H1 (cell line): Measurements from ENCODE around the gene KRT24. TPM values are rescaled to one million over a fixed set of nuclear protein-coding genes. Genes with fewer than 3 reads are reported as not detected.

ENCODE experiments used
- CTCF ChIA-PET: fragments of 300-600 bp; sonication (Branson Sonifier 250); formaldehyde crosslinking; loops from one replicate; lab custom pipeline; 2021; ENCODE audit not compliant: partially characterized antibody; lab: Charles Lee
- POLR2A ChIA-PET: fragments of 300-600 bp; sonication (Branson Sonifier 250); formaldehyde crosslinking; loops from one replicate; lab custom pipeline; 2021; ENCODE audit warnings: inconsistent platforms; ENCODE audit not compliant: partially characterized antibody; lab: Charles Lee
- DNase-seq, 2 experiments: peaks; one replicate each; pipeline versions ENCODE4 v3.0.0 to v3.0.0-alpha.2; 2010 to 2022; ENCODE audit warnings: low spot score in 2 of 2, low read depth in 1 of 2, mixed read lengths in 1 of 2
- FAIRE-seq: peaks from 2 replicates; lab custom pipeline; 2011; peaks lifted over from hg19 to GRCh38; lab: Jason Lieb, UNC
- H2AFZ ChIP-seq: 2 replicates; pipeline ENCODE4 v1.8.1; 2012; ENCODE audit warnings: low read length, inconsistent platforms
- H2AK5ac ChIP-seq: 2 replicates; pipeline ENCODE4 v1.6.1; 2013; ENCODE audit warnings: low read depth, low read length
- H2BK120ac ChIP-seq: replicated peaks from 2 replicates; pipeline ENCODE3; 2013; ENCODE audit warnings: low read depth, low read length, inconsistent platforms
- H2BK12ac ChIP-seq: 2 replicates; pipeline ENCODE4 v1.6.1; 2013; ENCODE audit warnings: low read depth, low read length
- H2BK15ac ChIP-seq: 2 replicates; pipeline ENCODE4 v1.6.1; 2013; ENCODE audit warnings: low read length
- H2BK20ac ChIP-seq: 2 replicates; pipeline ENCODE4 v1.6.1; 2013; ENCODE audit warnings: low read length
- H2BK5ac ChIP-seq: 2 replicates; pipeline ENCODE4 v1.6.1; 2013; ENCODE audit warnings: low read depth, low read length
- H3K14ac ChIP-seq: 2 replicates; pipeline ENCODE4 v1.6.1; 2013; ENCODE audit warnings: inconsistent platforms; ENCODE audit not compliant: insufficient read length
- H3K18ac ChIP-seq: 2 replicates; pipeline ENCODE4 v1.6.1; 2013; ENCODE audit warnings: low read length; ENCODE audit errors: extremely low read depth
- H3K23ac ChIP-seq: 2 replicates; pipeline ENCODE4 v1.6.1; 2013; ENCODE audit warnings: inconsistent platforms; ENCODE audit not compliant: insufficient read length
- H3K23me2 ChIP-seq: 2 replicates; pipeline ENCODE4 v1.6.1; 2013; ENCODE audit warnings: low read depth, low read length
- H3K27ac ChIP-seq: 2 replicates; pipeline ENCODE4 v1.6.1; 2011; ENCODE audit warnings: low read depth, low read length, inconsistent platforms
- H3K27me3 ChIP-seq, 4 experiments: replicated peaks in 1 of 4; 1 replicate in 1 of 4; 2 replicates in 3 of 4; pipeline versions ENCODE4 v1.6.1 to v1.8.1; 2011 to 2013; ENCODE audit warnings: low read length in 3 of 4, mild to moderate bottlenecking in 3 of 4, inconsistent platforms in 2 of 4, mixed read lengths in 2 of 4, moderate library complexity in 1 of 4; ENCODE audit not compliant: control insufficient read depth in 3 of 4, insufficient read depth in 3 of 4; ENCODE audit errors: extremely low read depth in 1 of 4
- H3K36me3 ChIP-seq, 4 experiments: 2 replicates each; pipeline versions ENCODE4 v1.6.1 to v1.8.1; 2011 to 2013; ENCODE audit warnings: mild to moderate bottlenecking in 4 of 4, low read length in 3 of 4, moderate library complexity in 2 of 4, control low read depth in 1 of 4, inconsistent platforms in 1 of 4; ENCODE audit not compliant: insufficient read depth in 4 of 4, control insufficient read depth in 2 of 4
- H3K4ac ChIP-seq: replicated peaks from 2 replicates; pipeline ENCODE3; 2013; ENCODE audit warnings: low read length, low read depth, mixed read lengths, inconsistent platforms; ENCODE audit not compliant: insufficient read length
- H3K4me1 ChIP-seq, 4 experiments: replicated peaks in 1 of 4; 1 replicate in 1 of 4; 2 replicates in 3 of 4; pipeline versions ENCODE4 v1.6.1 to v1.8.1; 2011 to 2013; ENCODE audit warnings: low read length in 3 of 4, inconsistent platforms in 2 of 4, mixed read lengths in 1 of 4; ENCODE audit not compliant: insufficient read depth in 4 of 4, control insufficient read depth in 3 of 4
- H3K4me2 ChIP-seq, 2 experiments: 2 replicates each; pipeline versions ENCODE4 v1.6.1 to v1.8.1; 2011 to 2013; ENCODE audit warnings: low read depth in 2 of 2, low read length in 2 of 2, control low read depth in 1 of 2, inconsistent platforms in 1 of 2, mild to moderate bottlenecking in 1 of 2; ENCODE audit not compliant: insufficient read depth in 1 of 2
- H3K4me3 ChIP-seq, 4 experiments: fragments of 200-600, 300-600 bp in 1 of 4; sonication (generic), shearing (Covaris generic), sonication (Bioruptor Twin) in 1 of 4; 2 replicates each; pipeline versions ENCODE4 v1.5.1 to v1.8.1; 2011 to 2016; ENCODE audit warnings: low read length in 4 of 4, low read depth in 3 of 4, control low read depth in 2 of 4, inconsistent platforms in 2 of 4, mild to moderate bottlenecking in 2 of 4, mixed read lengths in 1 of 4, moderate library complexity in 1 of 4; ENCODE audit not compliant: insufficient read depth in 2 of 4; ENCODE audit errors: extremely low read depth in 1 of 4
- H3K56ac ChIP-seq: replicated peaks from 2 replicates; pipeline ENCODE3; 2013; ENCODE audit warnings: low read depth, mild to moderate bottlenecking, mixed read lengths, low read length, inconsistent platforms; ENCODE audit not compliant: insufficient read length
- H3K79me1 ChIP-seq: 2 replicates; pipeline ENCODE4 v1.6.1; 2013; ENCODE audit warnings: low read depth, low read length, control low read depth
- H3K79me2 ChIP-seq, 2 experiments: 2 replicates each; pipeline versions ENCODE4 v1.6.1 to v1.8.1; 2012 to 2013; ENCODE audit warnings: low read length in 2 of 2, mild to moderate bottlenecking in 2 of 2, inconsistent platforms in 1 of 2; ENCODE audit not compliant: insufficient read depth in 2 of 2, control insufficient read depth in 1 of 2
- H3K9ac ChIP-seq, 4 experiments: replicated peaks in 1 of 4; 1 replicate in 1 of 4; 2 replicates in 3 of 4; pipeline versions ENCODE4 v1.6.1 to v1.8.1; 2011 to 2013; ENCODE audit warnings: low read depth in 3 of 4, low read length in 3 of 4, control low read depth in 2 of 4, mild to moderate bottlenecking in 2 of 4, moderate library complexity in 2 of 4, inconsistent platforms in 1 of 4; ENCODE audit errors: extremely low read depth in 1 of 4
- H3K9me3 ChIP-seq, 2 experiments: 2 replicates each; pipeline versions ENCODE4 v1.6.1 to v1.8.1; 2012 to 2013; ENCODE audit warnings: mild to moderate bottlenecking in 2 of 2, moderate library complexity in 2 of 2, control low read depth in 1 of 2, inconsistent platforms in 1 of 2, low read depth in 1 of 2, low read length in 1 of 2, mixed read lengths in 1 of 2; ENCODE audit not compliant: insufficient read depth in 2 of 2
- H4K20me1 ChIP-seq, 2 experiments: replicated peaks in 1 of 2; 2 replicates each; pipeline versions ENCODE3 to v1.8.1; 2011 to 2013; ENCODE audit warnings: inconsistent platforms in 2 of 2, low read length in 2 of 2, mild to moderate bottlenecking in 1 of 2; ENCODE audit not compliant: insufficient read depth in 2 of 2, control insufficient read depth in 1 of 2
- H4K5ac ChIP-seq: 2 replicates; pipeline ENCODE4 v1.6.1; 2013; ENCODE audit warnings: low read length, low read depth, mixed read lengths, inconsistent platforms; ENCODE audit not compliant: insufficient read length
- H4K8ac ChIP-seq: 2 replicates; pipeline ENCODE4 v1.8.0; 2013; ENCODE audit warnings: mild to moderate bottlenecking, moderate library complexity, low read length, inconsistent platforms; ENCODE audit not compliant: insufficient read depth; ENCODE audit errors: extremely low read depth
- H4K91ac ChIP-seq: replicated peaks from 2 replicates; pipeline ENCODE3; 2013; ENCODE audit warnings: low read length, mixed read lengths, inconsistent platforms; ENCODE audit not compliant: insufficient read length
- ATF2 ChIP-seq: IDR thresholded peaks from 2 replicates; pipeline ENCODE4 v1.6.1; 2012; ENCODE audit warnings: low read length, inconsistent platforms
- CTBP2 ChIP-seq: IDR thresholded peaks from 2 replicates; pipeline ENCODE4 v1.7.0; 2011; ENCODE audit warnings: borderline replicate concordance, mild to moderate bottlenecking, moderate library complexity, mixed read lengths, low read length; ENCODE audit not compliant: insufficient read depth, insufficient read length
- E2F6 ChIP-seq: IDR thresholded peaks from 2 replicates; pipeline ENCODE4 v1.6.1; 2012; ENCODE audit warnings: inconsistent platforms
- HDAC2 ChIP-seq, 2 experiments: fragments of 300-600 bp in 1 of 2; sonication (generic) in 1 of 2; IDR thresholded peaks; 2 replicates each; pipeline ENCODE4 v1.6.1; 2011 to 2012; ENCODE audit warnings: low read depth in 2 of 2, low read length in 2 of 2, mild to moderate bottlenecking in 2 of 2, moderate library complexity in 2 of 2, borderline replicate concordance in 1 of 2, inconsistent platforms in 1 of 2
- NANOG ChIP-seq: IDR thresholded peaks from 2 replicates; pipeline ENCODE4 v1.6.1; 2011; ENCODE audit warnings: low read length, low read depth, mild to moderate bottlenecking, inconsistent platforms; ENCODE audit not compliant: insufficient read depth, poor library complexity, severe bottlenecking
- POLR2A ChIP-seq, 2 experiments: IDR thresholded peaks; 1 replicate in 1 of 2; 2 replicates in 1 of 2; pipeline ENCODE4 v1.6.1; 2011; ENCODE audit warnings: low read depth in 2 of 2, low read length in 2 of 2, mild to moderate bottlenecking in 2 of 2; ENCODE audit errors: control extremely low read depth in 1 of 2
- RXRA ChIP-seq: IDR thresholded peaks from 2 replicates; pipeline ENCODE4 v1.6.1; 2011; ENCODE audit warnings: low read depth, mild to moderate bottlenecking, low read length, moderate library complexity; ENCODE audit not compliant: insufficient read depth
- SIRT6 ChIP-seq: IDR thresholded peaks from one replicate; pipeline ENCODE4 v1.7.1; 2012; ENCODE audit warnings: low read length, inconsistent platforms
- SIX5 ChIP-seq: IDR thresholded peaks from 2 replicates; pipeline ENCODE4 v1.6.1; 2011; ENCODE audit warnings: mild to moderate bottlenecking, low read depth, low read length
- SP1 ChIP-seq: IDR thresholded peaks from 2 replicates; pipeline ENCODE4 v1.6.1; 2011; ENCODE audit warnings: low read depth, low read length
- SP2 ChIP-seq: IDR thresholded peaks from 2 replicates; pipeline ENCODE4 v1.6.1; 2012; ENCODE audit warnings: mild to moderate bottlenecking, low read length, inconsistent platforms
- SP4 ChIP-seq: IDR thresholded peaks from 2 replicates; pipeline ENCODE4 v1.6.1; 2012; ENCODE audit warnings: low read length, inconsistent platforms
- TEAD4 ChIP-seq: IDR thresholded peaks from 2 replicates; pipeline ENCODE4 v1.6.1; 2012; ENCODE audit warnings: low read depth, low read length, inconsistent platforms, mixed read lengths
- WGBS, 2 experiments: shearing (Covaris generic) in 1 of 2; methylation state at CpG; one replicate each; pipeline versions ENCODE4 v1.1.6 to v1.1.7; 2013 to 2015; ENCODE audit warnings: low lambda C conversion rate in 2 of 2, mixed read lengths in 2 of 2, inconsistent platforms in 1 of 2, low coverage in 1 of 2, missing lambda C conversion rate in 1 of 2; ENCODE audit not compliant: insufficient replicate concordance in 2 of 2, insufficient coverage in 1 of 2, insufficient read length in 1 of 2; ENCODE audit errors: extremely low coverage in 1 of 2, missing lambda C conversion rate in 1 of 2; 5-methylcytosine and 5-hydroxymethylcytosine counted together
- polyA plus RNA-seq, 7 experiments: library from polyadenylated mRNA; depleted of rRNA in 3 of 7; stranded (reverse) in 5 of 7; unstranded in 2 of 7; fragments of >200 nt in 5 of 7; fragments of 200-250 nt in 2 of 7; gene quantifications; 1 replicate in 5 of 7; 2 replicates in 1 of 7; 4 replicates in 1 of 7; pipeline versions ENCODE4 v1.2.1 to v1.2.3, GENCODE V29; 2011 to 2013; ENCODE audit warnings: missing spikeins in 2 of 7, mixed read lengths in 2 of 7
- total RNA-seq: library from RNA; stranded (reverse); fragmentation: NEBNext Ultra II Directional; extraction: Animal tissue kit (Norgen Biotek cat#: 25700); gene quantifications from 2 replicates; pipeline ENCODE4 v1.2.1, GENCODE V29; 2021

Gene KRT24
- total and polyA plus RNA-seq, 2 of the 8 experiments (the other 6 are each of a cell fraction or from before 2014, with no cell fraction given): not detected

- no peak overlapping the region for H3K23ac ChIP-seq
- H4K91ac ChIP-seq: no peak overlapping the region
- no peak overlapping the region for H2BK5ac ChIP-seq
- H3K23me2 ChIP-seq: no peaks in the 10 kb centered on the region
- H3K4me2 ChIP-seq: no peak overlapping the region
- no peak overlapping the region for H2BK120ac ChIP-seq
- H2BK12ac ChIP-seq: no peak overlapping the region
- ChIA-PET POLR2A (no interaction called here), CTCF (interaction anchor here (1.0 to 1.1 kb wide), 2 partner anchors 9 to 11 kb away, joined by 3 to 6 read pairs; no protein-coding TSS in a partner anchor)
- no peaks in the 10 kb centered on the region for H3K9me3 ChIP-seq
- H3K27ac ChIP-seq: no peak overlapping the region
- no peak overlapping the region for H4K8ac ChIP-seq
- no peak overlapping the region for H2BK15ac ChIP-seq
- no peaks in the 10 kb centered on the region for H3K79me2 ChIP-seq
- no peak overlapping the region for H4K5ac ChIP-seq
- DNase-seq (no peak), FAIRE-seq (no peak)
- no peaks in the 10 kb centered on the region for H4K20me1 ChIP-seq
- no peak overlapping the region for H2AFZ ChIP-seq
- no peaks in the 10 kb centered on the region for H3K79me1 ChIP-seq
- WGBS, 2 experiments: 82% methylated on average over 4 of the region's 4 CpGs; no CpG with 5 or more reads in 1 of the 2 experiments
- H3K4ac ChIP-seq: no peak overlapping the region
- H3K4me3 ChIP-seq: no peak overlapping the region
- H3K18ac ChIP-seq: no peak overlapping the region
- no peaks in the 10 kb centered on the region for H3K36me3 ChIP-seq
- no peak overlapping the region for H3K14ac ChIP-seq
- no peak overlapping the region for H3K9ac ChIP-seq
- no peak overlapping the region for H3K56ac ChIP-seq
- H2BK20ac ChIP-seq: no peak overlapping the region
- no peaks in the 10 kb centered on the region; a peak in 1 of 7 replicates for H3K27me3 ChIP-seq
- no peaks in the 10 kb centered on the region for H3K4me1 ChIP-seq
- no peak overlapping the region for H2AK5ac ChIP-seq
- TF ChIP-seq RXRA (no peak), E2F6 (no peak), CTBP2 (no peak), SIRT6 (no peak), SP4 (no peak), SP1 (no peak), SIX5 (no peak), ATF2 (no peak), HDAC2 (IDR thresholded peaks at IDR 0.05; ENCODE audit: borderline replicate concordance in 1 of 2, low read depth in 2 of 2, low read length in 2 of 2) (no peak), POLR2A (IDR thresholded peaks at IDR 0.05; ENCODE audit: control extremely low read depth in 1 of 2, low read depth in 2 of 2, low read length in 2 of 2) (no peak), NANOG (no peak), SP2 (no peak), TEAD4 (no peak)
These were observed 17.4 kb downstream of the KRT24 start for GRCh38 chr17:40686192-40686591.
